Keratinocyte (primary cell): ENCODE measurements around the gene BNIP2. TPM values are rescaled to one million over a fixed set of nuclear protein-coding genes. Genes with fewer than 3 reads are reported as not detected.

Experiments used
- DNase-seq: peaks from one replicate; pipeline ENCODE4 v3.0.0-alpha.2; 2011; ENCODE audit warnings: low read depth, missing footprints, low spot score
- FAIRE-seq: peaks from 2 replicates; lab custom pipeline; 2011; peaks lifted over from hg19 to GRCh38; lab: Jason Lieb, UNC
- H2AFZ ChIP-seq: 2 replicates; pipeline ENCODE4 v1.6.0; 2012; ENCODE audit warnings: low read length, control low read depth, inconsistent platforms; ENCODE audit not compliant: control insufficient read depth
- H3K27ac ChIP-seq: 2 replicates; pipeline ENCODE4 v1.5.1; 2011; ENCODE audit warnings: low read length; ENCODE audit not compliant: control insufficient read depth, insufficient read depth
- H3K27me3 ChIP-seq: 3 replicates; pipeline ENCODE4 v1.6.0; 2011; ENCODE audit warnings: low read length; ENCODE audit not compliant: control insufficient read depth, insufficient read depth; ENCODE audit errors: extremely low read depth
- H3K36me3 ChIP-seq, 2 experiments: 2 replicates in 1 of 2; 3 replicates in 1 of 2; pipeline ENCODE4 v1.5.1; 2011; ENCODE audit warnings: low read length in 2 of 2, mild to moderate bottlenecking in 1 of 2; ENCODE audit not compliant: control insufficient read depth in 2 of 2, insufficient read depth in 2 of 2; ENCODE audit errors: extremely low read depth in 1 of 2
- H3K4me1 ChIP-seq: 3 replicates; pipeline ENCODE4 v1.5.1; 2011; ENCODE audit warnings: low read length; ENCODE audit not compliant: control insufficient read depth, insufficient read depth; ENCODE audit errors: extremely low read depth
- H3K4me2 ChIP-seq: 3 replicates; pipeline ENCODE4 v1.6.0; 2011; ENCODE audit warnings: low read depth, low read length; ENCODE audit not compliant: control insufficient read depth, insufficient read depth; ENCODE audit errors: extremely low read depth
- H3K4me3 ChIP-seq, 3 experiments: fragments of 200-600 bp in 1 of 3; sonication (generic) in 1 of 3; 2 replicates in 2 of 3; 3 replicates in 1 of 3; pipeline ENCODE4 v1.5.1; 2011 to 2016; ENCODE audit warnings: low read length in 3 of 3, mild to moderate bottlenecking in 3 of 3, control low read depth in 2 of 3, inconsistent platforms in 1 of 3, low read depth in 1 of 3, mixed read lengths in 1 of 3, mixed run types in 1 of 3, moderate library complexity in 1 of 3; ENCODE audit not compliant: control insufficient read depth in 2 of 3, insufficient read depth in 2 of 3; ENCODE audit errors: extremely low read depth in 1 of 3
- H3K79me2 ChIP-seq: 2 replicates; pipeline ENCODE4 v1.6.0; 2012; ENCODE audit warnings: low read length; ENCODE audit not compliant: control insufficient read depth, insufficient read depth
- H3K9ac ChIP-seq: 3 replicates; pipeline ENCODE4 v1.6.0; 2011; ENCODE audit warnings: low read length; ENCODE audit not compliant: control insufficient read depth, insufficient read depth; ENCODE audit errors: extremely low read depth
- H3K9me1 ChIP-seq: 3 replicates; pipeline ENCODE4 v1.6.0; 2011; ENCODE audit warnings: low read length; ENCODE audit not compliant: control insufficient read depth, insufficient read depth; ENCODE audit errors: extremely low read depth
- H3K9me3 ChIP-seq: 2 replicates; pipeline ENCODE4 v1.5.1; 2012; ENCODE audit warnings: low read depth, low read length; ENCODE audit not compliant: control insufficient read depth
- H4K20me1 ChIP-seq: 3 replicates; pipeline ENCODE4 v1.6.0; 2011; ENCODE audit warnings: low read length; ENCODE audit not compliant: control insufficient read depth, insufficient read depth; ENCODE audit errors: extremely low read depth
- EZH2 ChIP-seq: IDR thresholded peaks from one replicate; pipeline ENCODE4 v1.6.1; 2012; ENCODE audit warnings: inconsistent platforms, mild to moderate bottlenecking, low read length, moderate library complexity
- dilution Hi-C: fragments of 300-500 bp; cut with MboI; formaldehyde crosslinking; loops from one replicate; pipeline ENCODE4 v1.7.0; 2020; ENCODE audit warnings: low sequenced_read_pairs; ENCODE audit not compliant: extremely low pct_ligation_motif_present
- polyA plus RNA-seq, 5 experiments: library from polyadenylated mRNA; depleted of rRNA in 3 of 5; stranded (reverse) in 3 of 5; stranded (forward) in 1 of 5; unstranded in 1 of 5; fragments of >200 nt; gene quantifications; 1 replicate in 1 of 5; 2 replicates in 3 of 5; 3 replicates in 1 of 5; pipeline versions ENCODE4 v1.2.1 to v1.2.3, GENCODE V29; 2011 to 2012; ENCODE audit warnings: missing spikeins in 2 of 5, low read depth in 1 of 5, low replicate concordance in 1 of 5
- TF ChIP-seq, protein P1 (sequence below), 3 experiments: IDR thresholded peaks in 1 of 3; conservative IDR thresholded peaks in 1 of 3; optimal IDR thresholded peaks in 1 of 3; 2 replicates in 2 of 3; 3 replicates in 1 of 3; pipeline versions ENCODE3 to v1.5.1; 2011; ENCODE audit warnings: low read length in 3 of 3, mild to moderate bottlenecking in 3 of 3, moderate library complexity in 2 of 3, control low read depth in 1 of 3, inconsistent platforms in 1 of 3; ENCODE audit not compliant: insufficient read depth in 2 of 3; ENCODE audit errors: extremely low read depth in 1 of 3

BNIP2 gene
- polyA plus RNA-seq, 1 donor (not counting 4 experiments of a cell fraction or from before 2014, with no cell fraction given): 57.4 TPM

DNA sequence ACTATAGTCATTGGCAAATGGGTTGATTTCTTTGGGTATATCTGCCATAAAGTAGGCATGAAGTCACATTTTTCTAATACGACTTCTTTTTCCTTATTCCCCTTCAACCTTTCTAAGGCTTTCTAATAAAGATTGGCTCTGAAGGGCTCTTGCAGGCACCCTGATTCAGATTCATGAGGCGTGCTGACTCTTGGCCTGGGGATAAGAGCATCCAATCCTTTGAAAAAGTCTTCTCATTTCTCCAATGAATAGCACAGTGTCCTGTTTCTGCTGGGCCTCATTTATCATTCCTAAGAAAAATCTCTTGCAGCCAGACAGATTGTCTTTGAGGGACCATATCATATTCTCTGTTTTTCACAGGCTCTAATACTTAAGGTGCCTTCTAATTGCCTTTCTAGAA, 32.3 kb upstream of the BNIP2 start:
- TF ChIP-seq, protein P1, sequence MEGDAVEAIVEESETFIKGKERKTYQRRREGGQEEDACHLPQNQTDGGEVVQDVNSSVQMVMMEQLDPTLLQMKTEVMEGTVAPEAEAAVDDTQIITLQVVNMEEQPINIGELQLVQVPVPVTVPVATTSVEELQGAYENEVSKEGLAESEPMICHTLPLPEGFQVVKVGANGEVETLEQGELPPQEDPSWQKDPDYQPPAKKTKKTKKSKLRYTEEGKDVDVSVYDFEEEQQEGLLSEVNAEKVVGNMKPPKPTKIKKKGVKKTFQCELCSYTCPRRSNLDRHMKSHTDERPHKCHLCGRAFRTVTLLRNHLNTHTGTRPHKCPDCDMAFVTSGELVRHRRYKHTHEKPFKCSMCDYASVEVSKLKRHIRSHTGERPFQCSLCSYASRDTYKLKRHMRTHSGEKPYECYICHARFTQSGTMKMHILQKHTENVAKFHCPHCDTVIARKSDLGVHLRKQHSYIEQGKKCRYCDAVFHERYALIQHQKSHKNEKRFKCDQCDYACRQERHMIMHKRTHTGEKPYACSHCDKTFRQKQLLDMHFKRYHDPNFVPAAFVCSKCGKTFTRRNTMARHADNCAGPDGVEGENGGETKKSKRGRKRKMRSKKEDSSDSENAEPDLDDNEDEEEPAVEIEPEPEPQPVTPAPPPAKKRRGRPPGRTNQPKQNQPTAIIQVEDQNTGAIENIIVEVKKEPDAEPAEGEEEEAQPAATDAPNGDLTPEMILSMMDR (optimal IDR thresholded peaks at IDR 0.05 in 1 of 3, IDR thresholded peaks at IDR 0.05 in 1 of 3, conservative IDR thresholded peaks at IDR 0.05 in 1 of 3; ENCODE audit: extremely low read depth in 1 of 3, insufficient read depth in 2 of 3, low read length in 3 of 3): no peak
- TF ChIP-seq EZH2: no peak
- Histone ChIP-seq H3K9me3 (no peaks in the 10 kb centered on the region), H3K4me1 (no peaks in the 10 kb centered on the region), H3K9ac (no peak overlapping the region), H3K36me3 (no peaks in the 10 kb centered on the region), H3K4me2 (no peak overlapping the region), H3K79me2 (no peaks in the 10 kb centered on the region), H3K27me3 (no peaks in the 10 kb centered on the region), H3K9me1 (no peaks in the 10 kb centered on the region), H3K27ac (no peak overlapping the region), H4K20me1 (no peaks in the 10 kb centered on the region), H3K4me3 (no peak overlapping the region), H2AFZ (no peak overlapping the region)
- dilution Hi-C loops: no loop called here
- DNase-seq (no peak), FAIRE-seq (no peak)

DNA sequence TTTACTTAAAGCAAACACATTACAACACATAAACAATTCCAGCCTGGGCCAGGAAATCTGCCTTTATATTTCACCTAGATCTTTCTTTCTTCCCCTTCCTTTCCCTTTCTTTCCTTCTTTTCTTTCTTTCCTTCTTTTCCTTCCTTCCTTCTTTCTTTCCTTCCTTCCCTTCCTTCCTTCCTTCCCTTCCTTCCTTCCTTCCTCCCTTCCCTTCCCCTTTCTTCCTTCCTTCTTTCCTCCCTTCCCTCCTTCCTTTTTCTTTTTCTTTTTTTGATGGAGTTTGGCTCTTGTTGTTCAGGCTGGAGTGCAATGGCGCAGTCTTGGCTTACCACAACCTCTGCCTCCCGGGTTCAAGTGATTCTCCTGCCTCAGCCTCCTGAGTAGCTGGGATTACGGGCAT, 24.1 kb upstream of the BNIP2 start:
- no peak overlapping the region for H3K27ac ChIP-seq
- TF ChIP-seq EZH2: no peak
- TF ChIP-seq, protein P1 (optimal IDR thresholded peaks at IDR 0.05 in 1 of 3, IDR thresholded peaks at IDR 0.05 in 1 of 3, conservative IDR thresholded peaks at IDR 0.05 in 1 of 3; ENCODE audit: extremely low read depth in 1 of 3, insufficient read depth in 2 of 3, low read length in 3 of 3): no peak
- no peaks in the 10 kb centered on the region for H3K27me3 ChIP-seq
- no peak for FAIRE-seq
- H3K9me1 ChIP-seq: no peaks in the 10 kb centered on the region
- H3K79me2 ChIP-seq: no peaks in the 10 kb centered on the region
- no peaks in the 10 kb centered on the region for H3K4me1 ChIP-seq
- no peak overlapping the region for H3K4me3 ChIP-seq
- no peak overlapping the region for H3K4me2 ChIP-seq
- no peaks in the 10 kb centered on the region for H4K20me1 ChIP-seq
- no peaks in the 10 kb centered on the region for H3K36me3 ChIP-seq
- H2AFZ ChIP-seq: no peak overlapping the region
- H3K9me3 ChIP-seq: no peaks in the 10 kb centered on the region
- no peak overlapping the region for H3K9ac ChIP-seq
- no peak for DNase-seq
- dilution Hi-C loops: no loop called here
